GM18519 (cell line): ENCODE results near the gene RPP25L.

Source experiments
- ATAC-seq: cut with Tn5 transposase; IDR thresholded peaks from one replicate; pipeline ENCODE4 v1.9.1; 2021; ENCODE audit warnings: mild to moderate bottlenecking, moderate library complexity; ENCODE audit not compliant: unreplicated experiment, low FRiP score

Gene RPP25L

GRCh38 chr9:34572092-34572491, 39.8 kb downstream of the RPP25L start:
- no peak for ATAC-seq

GRCh38 chr9:34571481-34571810, 40.5 kb downstream of the RPP25L start:
- ATAC-seq: no peak

DNA sequence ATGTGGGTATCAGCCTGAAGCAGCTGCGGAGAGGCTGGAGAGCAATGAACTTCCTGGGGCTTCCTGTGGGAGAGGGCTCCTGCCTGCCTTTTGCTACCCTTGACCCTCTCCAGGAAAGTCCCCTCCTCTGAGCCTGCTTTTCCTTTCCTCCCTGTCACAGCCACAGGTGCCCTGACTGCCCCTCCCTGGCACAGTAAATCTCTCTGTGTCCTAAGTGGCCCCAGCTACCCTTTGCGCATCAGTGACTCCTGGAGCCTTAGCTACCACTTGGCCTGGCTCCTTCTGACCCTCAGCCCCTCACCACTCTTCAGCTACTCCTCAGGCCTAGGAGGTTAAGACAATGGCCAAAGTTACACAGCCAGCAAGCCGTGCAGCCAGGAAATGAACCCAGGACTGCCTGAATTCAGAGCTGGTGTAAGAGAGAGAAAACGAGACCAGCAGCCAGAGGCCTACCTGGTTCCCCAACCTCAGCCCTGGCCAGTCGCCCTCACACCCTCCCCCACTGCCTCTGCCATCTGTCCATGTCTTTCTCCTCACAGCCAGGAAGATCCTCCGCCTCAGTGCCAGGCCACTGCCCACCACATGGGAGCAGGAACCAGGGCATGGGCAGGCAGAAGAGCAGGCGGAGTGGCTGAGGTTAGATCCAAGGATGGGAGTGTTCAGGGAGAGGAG, 41.0 kb downstream of the RPP25L start:
- ATAC-seq: no peak

DNA sequence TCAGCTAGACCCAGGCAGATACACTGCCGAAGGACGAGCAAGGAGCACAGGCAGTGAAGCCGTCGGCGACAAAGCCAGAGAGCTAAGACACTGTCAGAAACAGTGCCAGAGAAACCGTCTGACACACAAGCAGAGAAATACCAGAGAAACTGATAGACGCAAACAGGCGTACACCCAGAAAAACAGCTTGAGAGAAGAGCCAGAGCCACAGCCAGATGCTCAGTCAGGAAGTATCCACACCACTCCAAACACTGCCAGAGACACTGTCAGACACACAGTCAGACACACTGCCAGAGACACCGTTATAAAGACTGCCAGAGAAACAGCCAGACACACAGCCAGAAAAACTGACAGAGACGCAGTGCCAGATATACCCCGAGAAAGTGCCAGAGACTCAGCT, 41.5 kb downstream of the RPP25L start:
- no peak for ATAC-seq

GRCh38 chr9:34568774-34569173, 43.1 kb downstream of the RPP25L start:
- no peak for ATAC-seq

- ATAC-seq: no peak
These were observed 43.8 kb downstream of the RPP25L start for GRCh38 chr9:34568133-34568532.

DNA sequence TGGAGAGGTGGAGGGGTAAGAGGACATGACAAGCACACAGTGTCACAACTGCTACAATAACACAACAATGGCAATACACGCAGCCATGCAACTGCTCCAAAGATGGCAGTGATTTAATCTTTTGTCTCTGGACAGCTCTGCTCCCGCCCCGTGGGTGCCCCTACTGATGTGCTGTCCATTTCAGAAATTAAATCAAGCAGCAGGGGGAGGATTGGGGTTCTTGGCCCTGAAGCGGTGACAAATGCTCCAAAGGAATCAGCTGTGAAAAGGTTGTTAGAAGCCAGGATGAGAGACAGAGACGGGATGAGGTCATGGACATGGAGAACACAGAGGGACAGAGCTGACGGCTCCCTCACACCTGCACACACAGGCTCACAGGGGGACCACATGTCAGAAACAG, 44.9 kb downstream of the RPP25L start:
- ATAC-seq: no peak

DNA sequence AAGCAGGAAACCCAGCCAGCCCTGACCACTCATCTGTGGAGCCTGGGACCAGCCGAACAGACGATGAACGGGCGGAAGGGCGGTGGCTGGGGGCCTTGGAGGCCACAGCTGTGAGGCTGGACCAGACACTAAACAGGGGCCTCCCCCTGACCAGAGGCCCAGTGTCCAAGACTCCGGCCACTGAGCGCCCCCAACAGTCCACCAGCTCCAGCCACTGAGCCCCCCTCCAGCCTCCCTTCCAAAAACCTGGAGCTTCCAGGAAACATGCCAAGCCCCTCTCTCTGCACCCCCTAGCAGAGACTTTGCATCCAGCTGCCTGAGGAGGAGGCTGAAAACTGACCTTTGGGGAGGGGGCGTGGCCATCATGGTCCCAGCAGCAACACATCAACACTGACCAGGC, 45.6 kb downstream of the RPP25L start:
- ATAC-seq: no peak

DNA sequence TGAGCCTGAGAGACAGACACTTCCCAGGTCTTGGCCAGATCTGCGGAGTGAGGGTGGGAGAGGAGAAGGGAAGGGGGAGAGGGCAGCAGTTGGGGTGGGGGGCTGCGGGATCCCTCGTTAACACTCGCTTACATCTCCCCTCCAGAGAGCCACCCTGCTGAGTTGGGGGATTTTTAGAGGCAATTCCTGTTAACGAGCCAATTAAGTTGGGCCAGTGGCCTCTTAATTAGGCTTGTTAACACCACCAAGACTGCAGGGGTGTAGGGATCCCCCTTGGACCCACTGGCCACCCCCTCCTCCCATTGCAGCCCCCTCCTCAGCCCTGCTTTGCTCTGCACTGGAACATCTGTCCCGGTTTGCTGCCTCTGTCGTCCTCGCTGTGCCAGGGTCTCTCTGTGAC, 46.0 kb downstream of the RPP25L start:
- ATAC-seq: no peak

- ATAC-seq: no peak
These were observed 47.3 kb downstream of the RPP25L start for GRCh38 chr9:34564617-34565016.

DNA sequence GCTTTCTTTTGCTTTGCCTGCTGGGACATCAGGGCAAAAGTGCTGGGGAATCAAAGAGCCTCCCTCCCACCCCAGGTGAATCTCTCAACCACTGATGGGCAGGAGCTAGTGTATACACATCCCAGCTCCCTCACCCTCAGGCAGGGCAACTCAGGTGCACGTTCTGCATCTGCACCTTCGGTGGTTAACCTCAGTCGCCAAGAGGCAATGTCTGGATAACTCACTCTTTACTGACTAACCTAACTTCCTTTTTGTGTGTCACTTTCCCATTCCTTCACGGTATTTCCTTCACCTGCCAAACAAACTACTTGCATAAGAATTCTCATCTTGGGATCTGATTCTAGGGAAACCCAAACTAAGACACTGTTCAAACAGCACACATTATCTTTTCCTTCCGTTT, 48.6 kb downstream of the RPP25L start:
- ATAC-seq: no peak

- ATAC-seq: no peak
These were observed 49.7 kb downstream of the RPP25L start for GRCh38 chr9:34562135-34562745.

- ATAC-seq: no peak
These were observed 51.2 kb downstream of the RPP25L start for GRCh38 chr9:34560599-34561214.
